Stimulated activated naive CD8-positive, alpha-beta T cell treated with anti-CD3 and anti-CD28 coated beads, Interleukin-15, Interleukin-2, amounts not matched to agents 100 ng/mL and 50 ng/mL, for 24 hours (primary cell): Measurements from ENCODE around the gene BRPF3.
A peak's percentile ranks its signal among the peaks of the same experiment; 100 is the strongest.

Source experiments
- H3K27ac Mint-ChIP-seq: one replicate; pipeline ENCODE4 v1.8.0; 2021; ENCODE audit warnings: mild to moderate bottlenecking, mixed read lengths
- H3K27me3 Mint-ChIP-seq: one replicate; pipeline ENCODE4 v1.8.0; 2021; ENCODE audit warnings: mixed read lengths
- H3K36me3 Mint-ChIP-seq: one replicate; pipeline ENCODE4 v1.8.0; 2021; ENCODE audit warnings: low read depth, mixed read lengths
- H3K4me1 Mint-ChIP-seq: one replicate; pipeline ENCODE4 v1.8.0; 2021; ENCODE audit warnings: low read depth, mixed read lengths
- H3K4me3 Mint-ChIP-seq: one replicate; pipeline ENCODE4 v1.8.0; 2021; ENCODE audit warnings: mild to moderate bottlenecking, mixed read lengths
- H3K9me3 Mint-ChIP-seq: one replicate; pipeline ENCODE4 v1.8.0; 2021; ENCODE audit warnings: mixed read lengths

The BRPF3 gene

DNA sequence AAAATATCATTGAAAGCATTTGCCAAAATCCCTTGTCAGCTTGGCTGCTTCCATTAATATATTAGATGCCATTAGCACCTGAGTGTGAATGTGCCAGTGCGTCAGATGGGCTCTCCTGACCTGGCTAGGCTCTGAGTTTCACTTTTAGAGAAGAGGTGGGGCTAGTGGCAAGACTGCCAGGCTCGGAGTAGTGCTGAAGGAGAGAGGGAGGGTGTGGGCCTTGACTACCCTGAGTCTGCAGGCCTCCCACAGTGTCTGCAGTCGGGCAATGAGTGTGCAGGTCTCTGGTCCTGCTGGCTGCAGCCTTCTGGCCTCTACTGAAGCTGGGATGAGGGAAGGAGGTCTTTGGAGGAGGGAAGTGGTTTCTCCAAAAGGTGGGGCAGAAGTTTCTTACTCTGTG, 38.8 kb downstream of the BRPF3 start:
- no peaks in the 10 kb centered on the region for H3K27me3 Mint-ChIP-seq
- H3K9me3 Mint-ChIP-seq: no peaks in the 10 kb centered on the region
- H3K4me1 Mint-ChIP-seq: no peaks in the 10 kb centered on the region
- H3K4me3 Mint-ChIP-seq: no peak overlapping the region
- H3K36me3 Mint-ChIP-seq: peaks cover 18% of the 10 kb centered on the region
- no peak overlapping the region for H3K27ac Mint-ChIP-seq

DNA sequence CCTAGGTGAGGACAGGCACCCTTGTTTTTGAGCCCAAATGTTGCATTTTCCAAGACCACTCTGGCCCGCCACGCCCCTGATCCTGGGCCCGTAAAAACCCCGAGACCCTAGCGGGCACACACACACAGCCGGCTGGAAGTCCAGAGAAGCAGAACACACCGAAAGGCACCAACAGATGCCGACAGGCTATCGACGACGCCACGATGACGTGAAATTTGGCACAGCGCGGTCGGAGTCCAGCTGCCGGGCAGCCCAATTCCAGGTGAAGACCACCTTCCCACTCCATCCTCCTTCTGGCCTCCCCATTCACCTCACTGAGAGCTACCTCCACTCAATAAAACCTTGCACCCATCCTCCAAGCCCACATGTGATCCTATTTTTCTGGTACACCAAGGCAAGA, 39.3 kb downstream of the BRPF3 start:
- H3K9me3 Mint-ChIP-seq: no peaks in the 10 kb centered on the region
- no peak overlapping the region for H3K4me3 Mint-ChIP-seq
- no peaks in the 10 kb centered on the region for H3K4me1 Mint-ChIP-seq
- H3K27me3 Mint-ChIP-seq: no peaks in the 10 kb centered on the region
- H3K27ac Mint-ChIP-seq: no peak overlapping the region
- peaks cover 16% of the 10 kb centered on the region for H3K36me3 Mint-ChIP-seq

DNA sequence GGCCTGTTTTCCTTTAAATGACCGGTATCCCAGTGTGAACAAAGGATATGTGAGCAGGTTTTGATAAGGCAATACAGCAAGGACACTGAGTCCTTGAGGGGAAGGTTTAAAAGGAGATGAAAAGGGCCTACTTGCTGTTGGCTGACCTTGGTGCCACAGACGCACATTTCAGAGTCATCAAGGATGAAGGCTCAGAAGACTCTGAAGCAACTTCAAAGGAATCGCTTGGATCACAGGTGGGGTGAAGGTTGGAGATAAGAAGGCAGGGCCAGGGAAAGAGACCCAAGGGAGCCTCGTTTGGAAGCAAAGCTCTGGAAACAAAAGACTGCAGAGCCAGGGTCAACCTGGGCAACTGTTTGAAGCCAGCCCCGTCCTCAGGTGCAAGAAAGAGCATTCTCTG, 43.2 kb downstream of the BRPF3 start:
- peaks cover 7% of the 10 kb centered on the region for H3K27me3 Mint-ChIP-seq

DNA sequence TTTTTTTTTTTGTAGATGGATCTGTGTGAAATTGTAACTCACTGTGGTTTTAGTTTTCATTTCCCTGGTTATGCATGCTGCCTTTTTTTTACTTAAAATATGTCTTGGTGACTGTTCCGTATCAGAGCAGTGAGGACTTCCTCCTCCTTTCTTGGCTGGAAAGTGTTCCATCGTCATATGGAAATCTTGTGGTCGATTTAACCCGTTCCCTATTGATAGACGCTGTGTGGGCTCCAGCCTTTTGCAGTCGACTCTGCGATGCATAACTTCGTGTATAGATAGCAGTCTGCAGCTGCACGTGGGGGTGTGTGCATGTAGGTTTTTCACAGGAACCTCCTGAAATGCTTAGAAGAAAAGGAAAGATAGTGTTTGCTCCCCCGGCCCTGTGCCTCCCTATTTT, 45.2 kb downstream of the BRPF3 start:
- Mint-ChIP-seq H3K27ac (no peak overlapping the region), H3K4me3 (no peak overlapping the region), H3K36me3 (no peaks in the 10 kb centered on the region), H3K4me1 (peaks cover 17% of the 10 kb centered on the region), H3K9me3 (no peaks in the 10 kb centered on the region), H3K27me3 (peaks cover 7% of the 10 kb centered on the region)

More for the DNA sequence above, 43.2 kb downstream of the BRPF3 start:
- Mint-ChIP-seq H3K4me1 (peaks cover 17% of the 10 kb centered on the region), H3K27ac (no peak overlapping the region), H3K36me3 (no peaks in the 10 kb centered on the region), H3K9me3 (no peaks in the 10 kb centered on the region), H3K4me3 (no peak overlapping the region)

DNA sequence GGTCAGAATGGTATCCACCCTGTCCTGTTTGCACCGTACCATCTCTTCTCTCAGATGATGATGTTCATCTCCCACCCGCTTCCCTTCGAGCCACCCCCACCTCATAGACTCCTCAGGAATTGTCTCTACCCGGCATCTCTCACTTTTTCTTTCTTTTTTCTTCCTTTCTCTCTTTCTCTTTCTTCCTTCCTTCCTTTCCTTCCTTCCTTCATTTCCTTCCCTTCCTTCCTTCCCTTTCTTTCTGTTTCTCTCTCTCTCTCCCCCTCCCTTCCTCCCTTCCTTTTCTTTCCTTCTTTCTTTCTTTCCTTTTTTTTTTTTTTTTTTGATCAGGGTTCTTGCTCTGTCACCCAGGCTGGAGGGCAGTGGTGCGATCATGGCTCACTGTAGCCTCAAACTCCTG, 45.6 kb downstream of the BRPF3 start:
- Mint-ChIP-seq H3K27ac (peak overlapping the region; percentile 18), H3K4me1 (peaks cover 17% of the 10 kb centered on the region), H3K9me3 (no peaks in the 10 kb centered on the region), H3K4me3 (no peak overlapping the region), H3K27me3 (peaks cover 7% of the 10 kb centered on the region), H3K36me3 (no peaks in the 10 kb centered on the region)

DNA sequence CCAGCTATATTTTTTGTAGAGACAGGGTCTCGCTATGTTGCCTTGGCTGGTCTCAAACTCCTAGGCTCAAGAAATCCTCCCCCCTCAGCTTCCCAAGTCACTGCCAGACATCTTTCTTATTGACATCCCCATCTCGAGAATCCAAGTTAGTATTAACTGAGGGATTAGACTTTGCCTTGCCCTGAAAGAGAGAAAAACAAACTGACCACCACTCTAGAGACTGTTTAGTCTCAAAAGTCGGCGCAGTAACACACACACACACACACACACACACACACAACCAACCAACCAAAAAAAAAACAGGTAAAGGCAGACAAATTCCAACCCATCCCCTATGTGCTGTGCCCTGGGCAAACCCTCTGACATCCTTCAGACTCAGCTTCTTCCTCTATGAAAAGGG, 46.1 kb downstream of the BRPF3 start:
- H3K27me3 Mint-ChIP-seq: peaks cover 7% of the 10 kb centered on the region
- H3K4me1 Mint-ChIP-seq: peaks cover 17% of the 10 kb centered on the region
- H3K27ac Mint-ChIP-seq: no peak overlapping the region
- no peak overlapping the region for H3K4me3 Mint-ChIP-seq
- H3K36me3 Mint-ChIP-seq: no peaks in the 10 kb centered on the region
- H3K9me3 Mint-ChIP-seq: no peaks in the 10 kb centered on the region

DNA sequence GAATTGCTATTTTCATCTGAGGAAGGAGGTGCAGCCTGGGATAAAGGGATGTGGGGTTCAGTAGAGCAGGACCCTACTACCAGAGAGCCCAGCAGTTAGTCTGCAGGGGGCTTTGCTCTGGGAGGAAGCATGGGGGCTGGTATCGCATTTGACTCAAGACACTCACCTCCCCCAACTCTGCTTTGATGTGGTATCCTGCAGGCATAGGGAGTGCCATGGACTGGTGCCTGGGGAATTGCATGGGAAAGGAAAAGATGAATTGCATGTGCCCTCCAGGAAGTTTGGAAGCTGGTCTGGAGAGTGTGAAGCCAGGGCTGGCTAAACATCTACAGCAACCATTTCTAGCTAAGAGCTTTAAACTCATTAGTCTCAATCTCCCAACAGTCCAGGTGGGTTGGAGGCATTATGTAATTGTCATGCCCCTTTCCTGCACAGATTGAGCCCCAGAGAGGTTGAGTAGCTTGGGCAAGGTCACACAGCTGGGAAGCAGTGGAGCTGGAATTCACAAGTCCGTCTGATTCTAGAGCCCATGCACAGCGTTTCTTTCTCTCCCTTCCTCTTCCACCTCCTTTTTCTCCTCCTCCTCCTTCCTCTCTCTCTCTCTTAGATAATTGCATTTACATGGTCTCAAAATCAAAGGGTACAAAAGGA, 47.1 kb downstream of the BRPF3 start:
- no peaks in the 10 kb centered on the region for H3K9me3 Mint-ChIP-seq
- no peaks in the 10 kb centered on the region for H3K36me3 Mint-ChIP-seq
- peaks cover 17% of the 10 kb centered on the region for H3K4me1 Mint-ChIP-seq
- H3K27ac Mint-ChIP-seq: no peak overlapping the region
- H3K4me3 Mint-ChIP-seq: no peak overlapping the region
- H3K27me3 Mint-ChIP-seq: peaks cover 7% of the 10 kb centered on the region

DNA sequence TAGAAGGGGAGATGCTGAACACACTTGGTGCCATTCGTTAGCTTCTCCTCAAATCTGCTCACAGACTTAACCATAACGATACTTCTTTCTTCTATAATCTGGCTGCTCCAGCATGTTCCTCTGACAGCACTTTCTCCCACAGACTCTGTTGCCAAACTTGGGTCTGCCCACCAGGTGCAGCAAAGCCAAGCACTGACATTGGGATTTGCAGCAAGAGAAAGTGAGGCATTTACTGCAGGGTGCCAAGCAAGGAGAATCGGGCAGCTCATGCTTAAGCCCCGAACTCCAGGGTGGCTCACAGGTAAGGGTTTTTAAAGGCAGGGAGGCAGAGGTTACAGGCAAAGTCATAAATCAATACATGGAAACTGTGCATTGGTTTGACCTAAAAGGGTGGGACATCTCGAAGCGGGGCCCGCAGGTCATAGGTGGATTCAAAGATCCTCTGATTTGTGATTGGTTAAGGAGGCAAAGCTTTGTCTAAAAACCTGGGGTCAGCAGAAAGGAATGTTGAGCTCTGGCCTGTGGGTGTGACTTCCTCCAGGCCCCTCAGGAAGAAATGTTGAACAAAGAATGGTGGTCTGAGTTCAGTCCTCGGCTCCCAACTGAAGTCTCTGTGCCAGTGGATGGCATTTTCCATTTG, 48.2 kb downstream of the BRPF3 start:
- Mint-ChIP-seq H3K4me1 (peaks cover 17% of the 10 kb centered on the region), H3K36me3 (no peaks in the 10 kb centered on the region), H3K27ac (no peak overlapping the region), H3K9me3 (no peaks in the 10 kb centered on the region), H3K4me3 (no peak overlapping the region), H3K27me3 (peaks cover 7% of the 10 kb centered on the region)

DNA sequence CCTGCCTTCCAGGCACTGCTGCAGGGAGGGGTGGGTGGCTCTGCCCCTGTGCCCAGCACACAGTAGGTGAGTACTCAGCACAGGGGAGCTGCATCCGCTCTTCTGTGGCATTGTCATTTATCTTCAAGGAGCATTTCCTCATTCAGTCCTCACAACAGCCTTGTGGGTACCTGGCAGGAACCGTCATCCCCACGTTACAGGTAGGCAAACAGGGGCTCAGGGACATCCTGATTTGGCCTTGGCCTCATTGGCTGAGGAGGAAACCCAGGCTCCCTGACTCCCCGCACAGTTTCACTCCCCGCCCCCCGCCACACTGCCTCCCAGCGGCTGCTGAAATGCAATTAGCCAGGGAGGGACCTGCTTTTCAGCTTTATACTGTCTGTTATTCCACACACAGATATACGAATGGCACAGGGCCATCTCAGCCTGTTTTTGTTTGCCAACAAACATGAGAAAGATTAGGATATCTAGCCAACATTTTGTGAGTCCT, 49.1 kb downstream of the BRPF3 start:
- H3K4me3 Mint-ChIP-seq: no peak overlapping the region
- H3K27ac Mint-ChIP-seq: no peak overlapping the region
- H3K9me3 Mint-ChIP-seq: no peaks in the 10 kb centered on the region
- H3K4me1 Mint-ChIP-seq: peaks cover 17% of the 10 kb centered on the region
- H3K27me3 Mint-ChIP-seq: peaks cover 7% of the 10 kb centered on the region
- H3K36me3 Mint-ChIP-seq: no peaks in the 10 kb centered on the region

DNA sequence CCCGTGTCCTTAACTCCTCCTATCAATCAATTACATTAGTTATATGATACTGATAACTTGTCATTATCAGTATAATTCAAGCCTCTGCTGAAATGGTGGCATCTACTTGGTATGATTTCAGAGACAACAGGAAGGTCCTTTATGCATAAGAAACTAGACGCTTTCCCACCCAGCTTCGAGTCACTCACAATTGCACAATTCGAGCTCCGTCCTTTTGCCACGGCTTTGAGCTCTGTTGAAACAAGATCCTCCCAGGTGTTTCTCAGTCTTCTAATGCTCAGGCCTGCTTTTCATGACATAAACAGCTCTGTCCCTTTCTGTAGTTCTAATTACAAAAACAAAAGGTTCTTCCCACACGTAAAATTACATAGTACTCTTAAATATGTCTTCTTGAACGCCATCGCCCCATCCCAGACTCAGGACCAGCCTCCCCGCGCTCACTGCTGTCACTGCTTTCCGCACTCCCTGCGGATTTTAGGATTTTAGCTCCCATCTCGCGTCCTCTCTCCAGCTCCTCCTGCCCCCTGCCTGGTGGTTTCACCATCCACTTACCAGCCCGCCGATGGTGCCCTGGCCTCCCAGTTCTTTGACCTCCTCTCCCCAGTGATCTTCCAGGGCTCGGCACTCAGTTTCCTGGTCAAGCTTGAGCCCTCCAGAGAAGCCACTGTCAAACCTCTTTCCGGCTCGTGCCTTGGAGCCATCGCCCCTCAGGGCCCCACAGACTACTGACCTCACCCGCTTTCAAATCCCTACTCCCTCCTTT, 50.1 kb downstream of the BRPF3 start:
- Mint-ChIP-seq H3K4me1 (peaks cover 13% of the 10 kb centered on the region), H3K27ac (no peak overlapping the region), H3K4me3 (no peak overlapping the region), H3K36me3 (no peaks in the 10 kb centered on the region), H3K9me3 (no peaks in the 10 kb centered on the region), H3K27me3 (peaks cover 7% of the 10 kb centered on the region)

DNA sequence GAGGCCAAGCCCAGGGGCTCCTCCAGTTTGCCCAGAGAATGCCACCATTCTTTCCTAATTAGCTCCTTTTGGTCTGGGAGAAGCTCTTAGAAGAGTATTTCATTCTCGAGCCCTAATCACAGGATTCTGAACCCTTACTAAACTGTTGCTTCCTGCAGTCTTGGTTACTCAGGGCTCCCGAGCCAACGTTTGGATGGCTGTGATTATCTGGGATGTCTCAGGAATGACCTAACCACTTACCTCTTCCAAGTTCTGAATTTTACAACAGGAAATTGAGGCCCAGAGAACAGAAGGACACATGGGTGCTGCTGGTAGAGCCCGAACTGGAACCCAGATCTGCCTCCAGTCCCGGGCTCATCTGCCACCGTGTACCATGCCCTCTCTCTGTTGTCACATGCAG, 51.1 kb downstream of the BRPF3 start:
- Mint-ChIP-seq H3K9me3 (no peaks in the 10 kb centered on the region), H3K27ac (no peak overlapping the region), H3K27me3 (peaks cover 6% of the 10 kb centered on the region), H3K36me3 (no peaks in the 10 kb centered on the region), H3K4me1 (peaks cover 3% of the 10 kb centered on the region), H3K4me3 (no peak overlapping the region)

DNA sequence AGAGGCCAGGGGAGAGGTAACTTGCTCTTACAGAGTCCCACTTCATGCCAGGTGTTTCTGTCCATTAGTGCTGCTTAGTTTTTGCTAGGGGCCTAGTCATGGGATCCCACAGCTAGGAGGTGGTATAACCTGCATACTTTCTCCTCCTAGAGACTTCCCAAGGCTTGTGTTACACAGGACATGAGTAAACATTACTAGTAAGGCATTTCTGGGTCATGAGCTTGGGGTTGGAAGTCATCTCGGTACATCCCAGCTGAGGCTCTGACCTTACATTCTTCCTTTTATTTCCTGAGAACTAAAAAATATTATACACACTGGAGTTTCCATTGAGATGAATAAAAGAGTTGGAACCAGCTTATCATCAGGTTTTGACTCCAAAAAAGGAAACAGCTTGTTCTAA, 52.4 kb downstream of the BRPF3 start:
- Mint-ChIP-seq H3K9me3 (no peaks in the 10 kb centered on the region), H3K36me3 (no peaks in the 10 kb centered on the region), H3K4me1 (no peaks in the 10 kb centered on the region), H3K27me3 (no peaks in the 10 kb centered on the region), H3K4me3 (no peak overlapping the region), H3K27ac (no peak overlapping the region)

DNA sequence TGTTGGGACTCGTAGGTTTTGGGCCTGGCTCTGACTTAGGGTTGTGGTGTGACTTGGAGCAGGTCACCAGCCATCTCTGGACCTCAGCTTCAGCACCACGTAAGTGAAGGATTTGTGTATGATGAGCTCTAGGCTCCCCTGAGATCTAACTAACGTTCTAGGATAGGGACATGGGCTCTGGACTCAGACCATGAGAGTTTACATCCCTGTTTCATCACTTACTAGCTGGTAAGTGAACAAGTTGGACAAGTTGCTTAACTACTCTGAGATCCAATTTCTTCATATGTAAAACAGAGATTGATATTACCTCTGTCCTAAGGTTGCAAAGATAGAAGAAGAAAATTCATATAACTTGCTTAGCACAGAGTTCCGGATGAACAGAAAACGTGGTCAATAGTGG, 53.0 kb downstream of the BRPF3 start:
- H3K36me3 Mint-ChIP-seq: no peaks in the 10 kb centered on the region
- H3K4me3 Mint-ChIP-seq: no peak overlapping the region
- no peaks in the 10 kb centered on the region for H3K27me3 Mint-ChIP-seq
- H3K4me1 Mint-ChIP-seq: no peaks in the 10 kb centered on the region
- no peaks in the 10 kb centered on the region for H3K9me3 Mint-ChIP-seq
- H3K27ac Mint-ChIP-seq: no peak overlapping the region

DNA sequence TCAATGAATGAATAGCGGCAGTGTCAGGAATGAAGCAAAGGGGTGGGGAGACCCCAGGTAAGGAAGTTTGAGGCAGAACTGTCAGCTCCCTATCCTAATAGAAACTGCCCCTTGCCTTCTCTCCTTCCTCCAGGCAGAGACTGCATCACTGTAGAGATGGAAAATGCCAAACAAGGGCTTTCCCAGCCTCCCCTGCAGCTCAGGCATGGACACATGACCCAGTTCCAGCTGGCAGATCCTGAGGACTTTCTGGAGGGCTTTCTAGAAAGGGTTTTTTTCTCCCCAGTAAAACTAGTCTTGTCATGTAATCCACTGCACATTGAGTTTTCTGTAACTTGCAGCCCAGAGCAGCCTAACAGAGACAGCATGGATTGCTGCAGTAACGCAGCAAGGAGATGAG, 55.5 kb downstream of the BRPF3 start:
- H3K27me3 Mint-ChIP-seq: no peaks in the 10 kb centered on the region
- no peaks in the 10 kb centered on the region for H3K9me3 Mint-ChIP-seq
- H3K36me3 Mint-ChIP-seq: no peaks in the 10 kb centered on the region
- H3K4me3 Mint-ChIP-seq: no peak overlapping the region
- H3K27ac Mint-ChIP-seq: no peak overlapping the region
- H3K4me1 Mint-ChIP-seq: no peaks in the 10 kb centered on the region

DNA sequence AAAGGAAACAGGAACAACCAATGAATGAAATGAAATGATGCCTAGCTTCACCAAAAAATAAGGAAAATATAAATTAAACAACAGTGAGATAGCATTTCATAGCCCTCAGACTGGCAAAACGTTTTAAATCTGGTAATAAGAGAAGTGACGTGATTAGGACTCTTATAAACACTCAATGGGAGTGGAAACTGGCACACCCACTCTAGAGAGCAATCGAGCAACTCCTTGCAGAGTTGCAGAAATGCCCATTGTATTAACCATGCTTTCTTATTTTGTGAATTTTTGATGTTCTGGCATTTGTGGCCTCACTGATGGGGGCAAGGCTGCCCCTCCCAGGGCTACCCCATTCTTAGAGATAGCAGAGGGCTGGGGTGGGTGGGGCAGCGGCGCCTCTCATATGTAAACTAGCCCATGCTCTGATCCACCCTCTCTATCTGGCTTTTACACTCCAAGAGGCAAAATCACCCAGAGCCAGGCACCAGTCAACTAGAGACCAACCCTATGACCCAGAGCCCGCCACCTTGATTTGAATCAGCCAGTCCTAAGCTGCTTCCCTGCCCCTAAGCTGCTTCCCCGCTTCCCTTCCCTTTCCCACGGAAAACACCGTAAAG, 67.0 kb downstream of the BRPF3 start:
- Mint-ChIP-seq H3K9me3 (peaks cover 6% of the 10 kb centered on the region), H3K4me1 (no peaks in the 10 kb centered on the region)

More for the DNA sequence above, 67.0 kb downstream of the BRPF3 start:
- Mint-ChIP-seq H3K36me3 (no peaks in the 10 kb centered on the region), H3K4me3 (no peak overlapping the region), H3K27ac (no peak overlapping the region), H3K27me3 (peaks cover 9% of the 10 kb centered on the region)
